Measurements from ENCODE around the gene B3GALT4. TPM values are rescaled to one million over a fixed set of nuclear protein-coding genes. Genes with fewer than 3 reads are reported as not detected.
"Not testable (repeated sequence)": the region's sequence is repeated elsewhere in the genome, so short reads cannot be mapped to it uniquely, and the experiment has no call there.

Gene B3GALT4, protein sequence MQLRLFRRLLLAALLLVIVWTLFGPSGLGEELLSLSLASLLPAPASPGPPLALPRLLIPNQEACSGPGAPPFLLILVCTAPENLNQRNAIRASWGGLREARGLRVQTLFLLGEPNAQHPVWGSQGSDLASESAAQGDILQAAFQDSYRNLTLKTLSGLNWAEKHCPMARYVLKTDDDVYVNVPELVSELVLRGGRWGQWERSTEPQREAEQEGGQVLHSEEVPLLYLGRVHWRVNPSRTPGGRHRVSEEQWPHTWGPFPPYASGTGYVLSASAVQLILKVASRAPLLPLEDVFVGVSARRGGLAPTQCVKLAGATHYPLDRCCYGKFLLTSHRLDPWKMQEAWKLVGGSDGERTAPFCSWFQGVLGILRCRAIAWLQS
- 10.6 and 14.1 TPM in 2 replicates for total RNA-seq (2014; rRNA removed; shearing (Covaris generic))

- peak; percentile 88 for DNase-seq (ENCODE audit: low spot score)
Measured at GRCh38 chr6:33276864-33277662, at the start of gene B3GALT4. Gene B3GALT4, plus strand, starts transcription at chr6:33277123. Its CDS starts 297 bp downstream, at chr6:33277420.

DNA sequence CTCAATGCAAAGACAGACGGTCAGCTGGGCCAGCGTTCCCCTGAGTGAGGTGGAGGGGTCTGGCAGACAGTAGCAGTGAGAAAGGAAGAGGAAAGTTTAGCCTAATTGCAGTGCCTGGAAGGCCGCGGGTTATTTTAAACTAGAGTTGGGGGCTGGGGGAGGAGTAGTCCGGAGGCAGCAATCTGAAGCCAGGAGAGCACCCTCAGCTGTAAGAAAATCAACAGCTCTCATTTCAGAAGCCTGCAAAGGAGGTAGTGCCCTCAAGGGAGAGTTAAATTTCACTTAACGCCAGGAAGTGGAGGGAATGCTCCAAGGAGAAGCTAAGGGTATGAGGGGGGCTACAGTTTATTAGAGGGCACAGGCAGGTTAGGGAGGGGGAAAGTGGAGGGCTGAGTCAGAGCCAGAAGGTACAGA is 41.7 kb upstream of the B3GALT4 start:
- no peak for DNase-seq (ENCODE audit: low spot score)

GRCh38 chr6:33236328-33236727 is 40.6 kb upstream of the B3GALT4 start:
- DNase-seq (ENCODE audit: low spot score), result no peak

GRCh38 chr6:33236852-33237251 is 40.1 kb upstream of the B3GALT4 start:
- DNase-seq (ENCODE audit: low spot score), result no peak

DNA sequence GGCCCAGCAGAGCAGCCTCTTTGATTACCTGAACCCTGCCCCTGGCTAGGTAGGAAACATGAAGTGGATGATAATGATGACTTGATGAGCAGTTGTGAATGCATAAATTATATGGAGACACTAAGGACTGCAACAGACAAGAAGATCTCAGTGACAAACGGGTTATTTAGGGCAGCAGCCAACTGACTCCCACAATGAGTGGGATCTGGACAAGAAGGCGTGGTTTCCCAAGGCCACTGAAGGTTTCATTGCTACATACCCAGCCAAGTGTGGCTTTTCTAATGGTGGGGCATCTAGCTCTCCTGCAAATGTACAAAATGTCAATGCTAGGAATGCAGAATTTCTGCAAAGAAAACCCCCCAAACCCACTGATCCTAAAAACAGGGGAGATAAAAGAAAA is 39.2 kb upstream of the B3GALT4 start:
- DNase-seq (ENCODE audit: low spot score), result no peak

- no peak for DNase-seq (ENCODE audit: low spot score)
Measured at GRCh38 chr6:33241968-33242367, 35.0 kb upstream of the B3GALT4 start.

DNA sequence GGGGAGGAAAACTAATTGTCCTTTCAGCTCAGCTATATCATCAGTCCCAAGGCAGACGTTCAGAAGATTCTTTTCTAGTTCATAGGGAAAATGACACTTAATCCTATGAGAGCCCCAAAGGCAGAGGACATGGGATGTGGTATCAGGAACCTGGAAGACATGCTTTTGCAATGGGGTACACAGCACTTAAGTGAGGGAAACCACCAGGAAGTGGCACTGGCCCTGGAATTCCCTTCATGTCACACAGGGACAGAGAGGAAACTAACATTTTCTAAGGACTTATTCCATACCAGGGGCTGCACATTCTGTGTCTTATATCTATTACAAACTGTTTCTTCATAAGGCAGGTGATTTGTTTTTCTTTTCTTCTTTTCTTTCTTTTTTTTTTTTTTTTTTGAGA is 33.4 kb upstream of the B3GALT4 start:
- DNase-seq (ENCODE audit: low spot score), result no peak

DNA sequence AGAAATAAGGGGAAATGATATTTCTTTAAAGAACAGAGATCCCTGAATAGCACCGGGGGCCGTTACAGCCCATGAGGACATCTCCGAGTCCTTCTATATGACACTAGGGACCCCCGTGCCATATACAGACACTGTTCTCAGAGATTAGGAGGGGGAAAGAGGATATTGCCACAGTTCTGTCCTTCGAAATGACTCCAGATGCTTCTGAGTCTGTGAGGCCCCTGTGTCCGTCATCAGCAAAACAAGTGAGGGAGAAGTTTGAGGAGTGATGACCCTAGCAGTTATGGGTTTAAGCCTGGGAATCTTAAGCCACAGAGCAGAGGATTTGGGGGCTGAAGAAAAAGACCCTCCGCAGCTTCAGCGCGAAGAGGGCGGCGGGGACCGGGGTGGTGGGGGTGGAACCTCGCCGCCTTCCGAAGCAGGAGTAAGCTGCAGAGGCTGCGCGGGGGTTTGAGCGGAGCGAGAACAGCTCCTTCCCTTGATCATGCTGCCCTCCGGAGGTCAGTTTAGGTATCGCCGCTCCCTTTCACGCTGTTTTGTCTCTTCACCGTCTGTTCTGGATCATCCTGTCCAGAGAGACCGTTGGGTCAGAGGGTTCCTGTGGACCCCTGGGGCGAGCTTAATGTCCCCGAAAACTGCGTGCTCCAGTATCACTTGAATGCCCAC is 28.8 kb upstream of the B3GALT4 start:
- peak; percentile 93 for DNase-seq (ENCODE audit: low spot score)

GRCh38 chr6:33248643-33248931 is 28.3 kb upstream of the B3GALT4 start:
- DNase-seq (ENCODE audit: low spot score), result no peak

GRCh38 chr6:33248932-33249731 is 27.8 kb upstream of the B3GALT4 start:
- peak; percentile 97 for DNase-seq (ENCODE audit: low spot score)

GRCh38 chr6:33249732-33250630 is 26.9 kb upstream of the B3GALT4 start:
- DNase-seq (ENCODE audit: low spot score), result no peak

DNA sequence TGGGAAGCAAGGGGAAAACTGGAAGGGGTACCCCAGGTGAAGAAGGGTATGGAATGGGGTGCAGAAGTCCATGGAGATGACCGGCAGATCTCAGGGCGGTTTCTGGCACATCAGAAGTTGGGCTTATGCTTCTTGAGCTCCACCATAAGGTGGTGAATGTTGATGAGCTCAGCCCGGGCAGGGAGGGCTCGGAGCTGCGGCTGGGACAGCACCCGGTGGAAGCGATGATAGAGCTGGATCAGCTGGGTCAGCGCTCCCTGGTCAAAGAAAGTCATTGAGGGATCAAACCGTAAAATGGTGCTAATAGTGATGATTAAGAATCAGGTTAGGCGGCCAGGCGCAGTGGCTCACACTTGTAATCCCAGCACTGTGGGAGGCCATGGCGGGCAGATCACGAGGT is 26.2 kb upstream of the B3GALT4 start:
- DNase-seq (ENCODE audit: low spot score), result no peak

- DNase-seq (ENCODE audit: low spot score), result no peak
Measured at GRCh38 chr6:33251395-33252012, 25.4 kb upstream of the B3GALT4 start.

- no peak for DNase-seq (ENCODE audit: low spot score)
Measured at GRCh38 chr6:33252759-33253158, 24.2 kb upstream of the B3GALT4 start.

DNA sequence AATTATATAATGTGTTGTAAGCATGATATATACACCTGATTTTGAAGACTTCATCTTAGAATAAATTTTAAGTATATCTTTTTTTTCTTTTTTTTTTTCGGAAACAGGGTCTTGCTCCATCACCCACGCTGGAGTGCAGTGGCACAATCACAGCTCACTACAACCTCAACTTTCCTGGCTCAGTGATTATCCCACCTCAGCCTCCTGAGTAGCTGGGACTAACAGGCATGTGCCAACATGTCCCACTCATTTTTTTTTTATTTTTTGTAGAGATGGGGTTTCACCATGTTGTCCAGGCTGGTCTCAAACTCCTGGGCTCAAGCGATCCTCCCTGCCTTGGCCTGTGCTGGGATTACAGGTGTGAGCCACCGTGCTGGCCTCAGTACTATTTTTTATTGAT is 22.3 kb upstream of the B3GALT4 start:
- DNase-seq (ENCODE audit: low spot score), result no peak

DNA sequence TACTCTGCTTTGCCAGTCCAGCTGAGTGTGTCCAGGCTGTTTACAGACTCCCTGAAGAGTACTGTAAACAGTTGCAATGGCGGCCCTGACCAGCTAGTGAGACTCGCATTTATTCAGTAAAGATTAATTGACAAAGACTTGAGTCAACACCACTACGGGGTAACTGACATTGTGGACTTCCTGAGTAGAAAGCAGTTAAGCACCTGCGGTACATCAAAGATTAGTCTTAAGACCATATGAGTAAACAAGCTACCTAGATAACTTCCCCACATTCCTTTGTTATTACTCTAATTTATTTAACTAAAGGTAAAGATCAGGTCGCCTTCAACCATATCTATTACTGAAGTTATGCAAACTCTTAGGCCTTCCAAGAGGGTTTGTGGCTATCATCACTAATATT is 17.9 kb upstream of the B3GALT4 start:
- peak; percentile 67 for DNase-seq (ENCODE audit: low spot score)

DNA sequence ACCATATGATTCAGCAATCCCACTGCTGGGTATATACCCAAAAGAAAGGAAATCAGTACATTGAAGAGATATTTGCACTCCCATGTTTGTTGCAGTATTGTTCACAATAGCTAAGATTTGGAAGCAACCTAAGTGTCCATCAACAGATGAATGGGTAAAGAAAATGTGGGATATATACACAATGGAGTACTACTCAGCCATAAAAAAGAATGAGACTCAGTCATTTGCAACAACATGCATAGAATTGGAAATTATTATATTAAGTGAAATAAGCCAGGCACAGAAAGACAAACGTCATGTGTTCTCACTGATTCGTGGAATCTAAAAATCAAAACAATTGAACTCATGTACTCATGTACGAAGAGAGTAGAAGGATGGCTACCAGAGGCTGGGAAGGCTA is 14.4 kb upstream of the B3GALT4 start:
- not testable (repeated sequence) for DNase-seq (ENCODE audit: low spot score)

GRCh38 chr6:33264015-33264414 is 12.9 kb upstream of the B3GALT4 start:
- DNase-seq (ENCODE audit: low spot score), result no peak

DNA sequence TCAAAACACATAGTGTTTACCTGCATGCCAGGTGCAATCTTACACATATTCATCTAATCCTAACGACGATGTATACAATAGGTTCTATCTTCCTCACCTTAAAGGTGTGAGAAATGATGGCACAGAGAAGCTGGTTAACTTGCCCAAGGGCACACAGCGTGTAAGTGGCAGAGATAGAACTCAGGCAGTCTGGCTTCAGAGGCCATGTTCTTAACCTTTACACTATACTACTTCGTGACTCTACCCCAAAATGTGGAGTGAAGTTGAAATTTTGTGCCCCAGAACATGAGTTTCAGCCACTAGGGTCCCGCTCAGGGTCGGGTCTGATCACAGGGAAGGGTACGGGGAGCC is 5.8 kb upstream of the B3GALT4 start:
- peak; percentile 47 for DNase-seq (ENCODE audit: low spot score)
